ENCODE data around the gene OGFOD1. TPM values are rescaled to one million over a fixed set of nuclear protein-coding genes. Genes with fewer than 3 reads are reported as not detected.

The OGFOD1 gene
- total and polyA plus RNA-seq, 2 donors (not counting 3 experiments of a cell fraction or from before 2014, with no cell fraction given): 26.6 to 54.8 TPM

- BruUV-seq (replicated peaks): no TSS peak
Observed at GRCh38 chr16:56493126-56493525, 41.8 kb downstream of the OGFOD1 start.

More at GRCh38 chr16:56493126-56493525, 41.8 kb downstream of the OGFOD1 start:
- intact Hi-C loops (cut with micrococcal nuclease): no loop called here
- Histone ChIP-seq H3K4me1 (ENCODE audit: control insufficient read depth, extremely low read depth, insufficient read depth, low read length) (no peaks in the 10 kb centered on the region), H3K9ac (replicated peaks; ENCODE audit: extremely low read depth, insufficient read depth, low read length) (no peak overlapping the region), H3K36me3 (ENCODE audit: control insufficient read depth in 2 of 2, extremely low read depth in 1 of 2, insufficient read depth in 2 of 2, low read length in 2 of 2) (peaks cover 0 to 5% of the 10 kb centered on the region in 2 experiments), H3K9me3 (replicated peaks; ENCODE audit: control insufficient read depth, insufficient read depth, low read length) (no peaks in the 10 kb centered on the region), H3K9me1 (replicated peaks; ENCODE audit: control insufficient read depth, extremely low read depth, insufficient read depth, low read length) (no peaks in the 10 kb centered on the region), H3K27me3 (ENCODE audit: control insufficient read depth in 2 of 2, insufficient read depth in 2 of 2, low read length in 2 of 2) (no peaks in the 10 kb centered on the region), H2AFZ (ENCODE audit: low read depth, low read length) (no peak overlapping the region), H4K20me1 (replicated peaks; ENCODE audit: control insufficient read depth, extremely low read depth, insufficient read depth, low read length) (no peaks in the 10 kb centered on the region), H3K27ac (ENCODE audit: insufficient read depth, low read depth, low read length) (no peak overlapping the region), H3K4me2 (ENCODE audit: insufficient read depth, low read length) (no peak overlapping the region), H3K4me3 (replicated peaks in 1 of 3; ENCODE audit: insufficient read depth in 1 of 3, low read depth in 1 of 3, low read length in 3 of 3) (no peak overlapping the region), H3K79me2 (ENCODE audit: control insufficient read depth, insufficient read depth, low read length) (no peaks in the 10 kb centered on the region)
- no peak for TF ChIP-seq GATA2 (IDR thresholded peaks at IDR 0.05; ENCODE audit: insufficient read depth, insufficient read length, low read depth, low read length)
- no peak for TF ChIP-seq POLR2AphosphoS5 (IDR thresholded peaks at IDR 0.05; ENCODE audit: insufficient read depth, low read depth, low read length)
- TF ChIP-seq CTCF (IDR thresholded peaks at IDR 0.05; ENCODE audit: extremely low read depth in 1 of 2, insufficient read depth in 1 of 2, low read depth in 1 of 2, low read length in 2 of 2): no peak
- no peak for TF ChIP-seq MYC (IDR thresholded peaks at IDR 0.05; ENCODE audit: low read depth, low read length)
- no peak for TF ChIP-seq EZH2 (IDR thresholded peaks at IDR 0.05; ENCODE audit: borderline replicate concordance, low read depth, low read length, severe bottlenecking)
- no peak for TF ChIP-seq FOS (IDR thresholded peaks at IDR 0.05; ENCODE audit: borderline replicate concordance, insufficient read depth, low read length)
- ChIA-PET POLR2A (no interaction called here), CTCF (no interaction called here)
- FAIRE-seq (no peak), DNase-seq (ENCODE audit: low read depth, low spot score) (no peak)
- dilution Hi-C loops (cut with MboI; ENCODE audit: extremely low pct_ligation_motif_present, low sequenced_read_pairs): no loop called here

Data from endothelial cell of umbilical vein (primary cell).